C1 segment of cervical spinal cord (tissue), 14 donors: ENCODE measurements around the gene CEP85L.

Experiments
- DNase-seq, 14 donors: peaks; one replicate each; lab custom pipeline; 2025; lab: John Stamatoyannopoulos, UW

Gene CEP85L

DNA sequence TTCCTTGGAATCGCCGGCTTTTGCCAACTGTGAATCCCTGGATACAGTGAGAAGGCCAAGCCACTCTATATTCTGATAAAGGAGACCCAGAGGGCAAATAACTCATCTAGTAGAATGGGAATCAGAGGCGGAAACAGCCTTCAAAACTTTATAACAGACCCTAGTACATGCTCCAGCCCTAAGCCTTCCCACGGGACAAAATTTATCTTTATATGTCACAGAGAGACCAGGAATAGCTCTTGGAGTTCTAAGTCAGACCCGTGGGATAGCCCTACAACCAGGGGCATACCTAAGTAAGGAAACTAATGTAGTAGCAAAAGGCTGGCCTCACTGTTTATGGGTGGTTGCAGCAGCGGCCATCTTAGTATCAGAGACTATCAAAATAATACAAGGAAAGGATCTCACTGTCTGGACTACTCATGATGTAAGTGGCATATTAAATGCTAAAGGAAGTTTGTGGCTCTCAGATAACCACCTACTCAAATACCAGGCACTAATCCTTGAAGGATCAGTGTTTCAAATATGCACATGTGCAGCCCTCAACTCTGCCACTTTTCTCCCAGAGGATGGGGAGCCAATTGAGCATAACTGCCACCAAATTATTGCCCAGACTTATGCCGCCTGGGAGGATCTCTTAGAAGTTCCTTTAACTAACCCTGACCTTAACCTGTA is 29.5 kb downstream of the CEP85L start:
- no peak for DNase-seq

GRCh38 chr6:118620202-118620601 is 31.2 kb downstream of the CEP85L start:
- no peak for DNase-seq

DNA sequence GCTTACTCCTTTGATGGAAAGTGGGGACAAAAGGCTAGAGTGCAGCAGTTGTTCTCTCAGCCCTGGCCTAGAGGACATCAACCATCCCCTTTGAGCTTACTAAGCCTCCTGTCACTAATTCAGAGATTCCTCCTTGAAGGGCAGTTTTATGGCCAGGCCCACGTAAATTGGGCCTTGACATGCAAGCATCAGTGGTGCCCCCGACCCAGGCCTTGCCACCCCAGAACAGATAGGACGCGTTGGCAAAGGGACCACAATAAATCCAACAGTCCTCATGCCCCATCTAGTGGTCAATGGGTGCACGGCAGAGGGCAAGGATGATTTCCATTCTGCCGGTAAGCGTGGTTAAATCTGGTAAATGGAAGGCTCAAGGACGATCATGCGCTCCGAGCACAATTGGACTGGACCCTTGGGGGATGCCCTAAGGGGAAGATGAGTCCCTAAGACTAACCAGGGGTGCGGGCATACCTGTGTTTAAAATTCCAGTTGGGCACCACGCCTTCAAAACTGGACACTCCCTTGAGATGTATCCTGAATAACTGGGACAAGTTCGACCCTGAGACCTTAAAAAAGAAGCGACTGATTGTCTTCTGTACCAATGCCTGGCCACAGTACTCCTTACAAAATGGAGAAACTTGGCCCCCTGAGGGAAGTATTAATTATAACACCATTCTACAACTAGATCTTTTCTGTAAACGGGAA is 32.6 kb downstream of the CEP85L start:
- peak in 10 of 14 donors; percentile 4 to 54 (median 32) for DNase-seq

- DNase-seq: no peak
Measured at GRCh38 chr6:118617417-118617816, 34.0 kb downstream of the CEP85L start.

DNA sequence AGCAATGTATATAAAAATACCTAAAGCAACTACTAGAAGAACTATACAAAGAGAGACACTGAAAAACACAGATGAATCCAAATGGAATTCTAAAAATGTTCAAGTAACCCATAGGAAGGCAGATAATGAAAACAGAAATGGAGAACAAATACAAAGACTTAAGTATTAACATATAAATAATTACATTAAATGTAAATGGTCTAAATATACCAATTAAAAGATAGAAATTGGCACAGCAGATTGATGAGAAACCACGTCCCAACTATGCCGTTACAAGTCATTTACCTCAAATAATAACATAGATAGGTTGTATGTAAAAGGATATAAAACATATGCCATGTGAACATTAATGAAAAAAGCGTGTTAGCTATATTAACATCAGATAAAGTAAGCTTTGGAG is 40.1 kb downstream of the CEP85L start:
- no peak for DNase-seq

GRCh38 chr6:118606858-118607257 is 44.5 kb downstream of the CEP85L start:
- no peak for DNase-seq

DNA sequence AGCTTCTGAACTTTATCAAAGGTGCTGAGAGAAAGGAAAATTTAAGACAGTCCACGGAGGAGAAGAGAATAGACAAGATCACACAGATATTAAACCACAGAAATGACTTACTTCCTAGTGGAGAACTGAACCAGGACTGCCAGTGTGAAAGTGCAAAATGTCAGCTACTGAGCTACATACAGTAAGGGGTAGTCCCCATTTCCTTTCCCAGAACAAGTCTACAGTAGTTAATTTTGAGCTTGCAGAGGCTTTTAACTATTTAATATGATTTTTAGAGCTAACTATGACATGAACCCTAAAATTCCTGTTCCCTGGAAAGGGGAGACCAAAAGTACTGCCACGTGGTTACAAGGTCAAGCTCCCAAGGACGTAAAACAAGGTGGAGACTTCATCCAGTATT is 45.1 kb downstream of the CEP85L start:
- no peak for DNase-seq

- no peak for DNase-seq
Measured at GRCh38 chr6:118603372-118603771, 48.0 kb downstream of the CEP85L start.

DNA sequence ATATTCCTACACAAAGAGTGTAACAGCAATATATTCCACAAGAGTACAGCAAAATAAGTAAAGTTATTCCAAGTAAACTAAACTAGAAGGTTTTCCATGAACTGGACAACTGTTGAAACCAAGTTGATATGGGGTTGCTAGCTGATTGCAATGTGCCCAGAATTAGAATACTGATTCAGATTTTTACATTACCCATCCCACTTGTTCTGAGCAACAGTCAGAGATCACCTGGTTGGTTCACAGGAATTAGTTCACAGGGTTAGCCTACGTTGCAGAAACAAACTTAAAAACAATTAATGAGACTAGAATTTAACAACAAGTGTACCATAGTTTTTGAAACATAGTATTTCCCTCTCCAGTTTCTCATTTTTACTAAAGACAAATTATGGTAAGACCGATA is 49.1 kb downstream of the CEP85L start:
- no peak for DNase-seq

- DNase-seq: no peak
Measured at GRCh38 chr6:118598324-118598723, 53.1 kb downstream of the CEP85L start.

DNA sequence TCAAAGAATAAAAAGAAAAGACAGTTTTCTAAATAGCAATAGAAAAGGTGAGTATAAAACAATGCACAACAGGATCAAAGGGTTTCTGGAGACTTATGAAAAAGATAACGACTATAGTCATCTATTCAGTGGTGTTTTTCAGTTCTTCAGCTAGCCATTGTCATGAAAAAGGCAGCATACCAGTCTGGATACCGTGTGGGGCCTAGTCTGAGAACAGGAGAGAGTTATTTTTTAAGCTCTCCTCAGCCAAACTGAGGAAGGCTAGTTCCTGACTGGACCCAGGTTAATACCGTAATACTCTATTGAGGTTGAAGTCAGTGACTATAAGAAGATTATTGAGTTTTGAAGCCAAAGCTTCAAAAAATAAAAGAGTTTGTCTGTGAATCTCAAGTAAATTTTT is 53.8 kb downstream of the CEP85L start:
- no peak for DNase-seq

DNA sequence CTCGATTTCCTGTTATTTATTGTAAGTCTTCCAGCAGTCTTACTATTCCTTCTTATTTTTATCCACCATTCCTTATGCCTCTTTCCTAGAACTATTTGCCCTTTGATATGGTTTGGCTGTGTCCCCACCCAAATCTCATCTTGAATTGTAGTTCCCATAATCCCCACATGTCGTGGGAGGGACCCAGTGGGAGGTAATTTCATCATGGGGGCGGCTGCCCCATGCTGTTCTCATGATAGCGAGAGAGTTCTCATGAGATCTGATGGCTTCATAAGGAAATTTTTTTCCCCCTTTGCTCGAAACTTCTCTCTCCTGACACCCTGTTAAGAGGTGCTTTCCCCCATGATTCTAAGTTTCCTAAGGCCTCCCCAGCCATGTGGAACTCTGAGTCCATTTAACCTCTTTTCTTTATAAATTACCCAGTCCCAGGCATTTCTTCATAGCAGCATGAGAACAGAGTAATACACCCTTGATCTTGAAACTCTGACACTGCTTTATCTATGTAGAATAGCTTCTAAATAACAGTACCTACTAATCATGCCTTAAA is 54.5 kb downstream of the CEP85L start:
- DNase-seq: no peak

- DNase-seq: no peak
Measured at GRCh38 chr6:118594877-118595276, 56.5 kb downstream of the CEP85L start.

- no peak for DNase-seq
Measured at GRCh38 chr6:118591897-118592296, 59.5 kb downstream of the CEP85L start.

DNA sequence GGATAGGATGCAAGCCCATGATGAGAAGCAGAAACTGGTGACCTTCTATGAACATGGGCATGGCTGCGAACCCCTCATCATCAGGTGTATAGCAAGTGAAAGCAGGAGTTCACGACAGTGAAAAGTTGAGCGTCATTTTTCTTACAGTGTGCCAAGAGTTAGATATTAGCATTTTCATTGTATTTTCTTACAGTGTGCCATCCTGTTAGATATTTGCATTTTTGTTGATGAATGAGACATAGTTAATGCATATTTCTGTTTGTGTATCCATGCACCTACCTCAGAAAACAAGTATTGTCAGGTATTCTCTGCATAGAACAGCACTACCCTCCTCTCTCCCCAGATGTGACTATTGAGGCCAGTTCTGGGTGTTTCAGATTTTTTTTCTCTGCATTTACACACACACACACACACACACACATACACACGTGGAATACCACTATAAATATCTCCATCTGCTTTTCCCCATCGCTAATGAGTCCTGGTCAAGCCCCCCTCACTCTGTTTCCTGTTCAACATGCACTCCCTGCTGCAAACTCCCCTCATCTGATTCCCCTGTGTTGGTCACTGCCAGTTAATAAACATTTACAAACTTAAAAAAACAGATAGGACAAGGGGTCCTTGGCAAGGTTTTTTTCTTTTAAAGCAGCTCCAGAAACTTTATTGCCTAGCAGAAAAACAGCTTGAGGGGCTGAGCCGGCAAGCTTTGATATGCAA is 61.6 kb downstream of the CEP85L start:
- no peak for DNase-seq

- DNase-seq: no peak
Measured at GRCh38 chr6:118589186-118589585, 62.2 kb downstream of the CEP85L start.

DNA sequence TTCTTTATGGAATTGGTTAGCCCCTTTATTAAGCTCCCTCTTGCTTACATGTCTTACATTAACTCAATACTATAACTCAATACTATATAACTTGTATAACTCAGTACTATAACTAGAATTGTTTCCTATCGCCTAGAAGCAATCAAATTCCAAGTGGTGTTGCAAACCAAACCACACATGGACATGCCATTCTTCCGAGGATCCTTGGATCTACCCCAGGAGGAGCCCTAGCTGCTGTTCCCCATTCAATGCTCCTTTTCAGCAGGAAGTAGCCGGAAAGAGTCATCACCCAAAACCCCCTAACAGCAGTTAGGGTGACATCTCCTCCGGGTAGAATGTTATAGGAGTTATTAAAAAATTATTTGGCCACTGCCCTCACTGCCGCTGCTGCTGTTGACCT is 62.8 kb downstream of the CEP85L start:
- DNase-seq: no peak

GRCh38 chr6:118586746-118587485 is 64.5 kb downstream of the CEP85L start:
- no peak for DNase-seq

DNA sequence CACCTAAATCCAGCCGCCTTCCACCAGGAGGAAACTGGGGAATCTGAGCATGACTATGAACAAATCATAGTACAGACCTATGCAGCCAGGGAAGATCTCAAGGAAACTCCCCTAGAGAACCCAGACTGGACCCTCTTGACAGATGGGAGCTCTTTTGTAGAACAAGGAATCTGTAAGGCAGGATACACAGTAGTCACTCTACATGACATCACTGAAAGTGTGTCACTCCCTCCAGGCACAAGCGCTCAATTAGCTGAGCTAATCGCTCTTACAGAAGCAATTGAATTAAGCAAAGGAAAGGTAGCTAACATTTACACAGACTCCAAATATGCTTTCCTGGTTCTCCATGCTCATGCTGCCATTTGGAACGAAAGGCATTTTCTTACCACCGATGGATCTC is 66.5 kb downstream of the CEP85L start:
- no peak for DNase-seq

DNA sequence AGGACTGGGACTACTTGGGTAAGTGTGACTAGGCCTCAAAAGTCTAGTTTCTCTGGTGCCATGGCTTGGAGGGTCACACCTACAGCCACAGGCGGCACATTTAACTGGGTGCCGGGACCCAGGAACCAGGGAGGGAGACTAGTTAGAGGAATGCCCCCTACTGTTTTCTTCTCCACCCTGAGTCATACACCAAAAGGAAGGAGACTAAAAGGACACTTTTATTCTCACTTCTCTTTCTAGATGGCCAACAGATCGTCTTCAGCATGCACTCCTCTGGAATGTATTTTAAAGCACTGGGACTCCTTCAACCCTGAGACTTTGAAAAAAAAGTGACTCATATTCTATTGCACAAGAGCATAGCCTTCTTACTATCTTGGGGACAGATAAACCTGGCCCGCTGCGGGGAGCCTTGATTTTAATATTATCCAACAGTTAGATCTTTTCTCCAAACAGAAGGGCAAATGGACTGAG is 69.9 kb downstream of the CEP85L start:
- DNase-seq: no peak

GRCh38 chr6:118580585-118581419 is 70.6 kb downstream of the CEP85L start:
- peak in 6 of 14 donors; percentile 2 to 76 (median 26) for DNase-seq
